Effector memory CD8-positive, alpha-beta T cell (primary cell): ENCODE data around the gene CTNND2.
"Not testable (repeated sequence)": the region's sequence is repeated elsewhere in the genome, so short reads cannot be mapped to it uniquely, and the experiment has no call there.

ENCODE experiments used
- ATAC-seq: fragments of 150-1000 bp; cut with Tn5 transposase; replicated peaks from 2 replicates; pipeline ENCODE4 v1.10.0; 2021; ENCODE audit warnings: mild to moderate bottlenecking, moderate library complexity
- DNase-seq, 3 experiments: peaks; one replicate each; pipeline ENCODE4 v3.0.0; 2021
- H3K27ac Mint-ChIP-seq, 2 donors: one replicate each; pipeline ENCODE4 v1.8.0; 2022; ENCODE audit warnings: mild to moderate bottlenecking in 2 of 2, mixed read lengths in 2 of 2, moderate library complexity in 2 of 2
- H3K27me3 Mint-ChIP-seq, 2 donors: one replicate each; pipeline ENCODE4 v1.8.0; 2022; ENCODE audit warnings: mixed read lengths in 2 of 2
- H3K36me3 Mint-ChIP-seq: one replicate; pipeline ENCODE4 v1.8.0; 2022; ENCODE audit warnings: mild to moderate bottlenecking, moderate library complexity, mixed read lengths; ENCODE audit not compliant: insufficient read depth
- H3K4me1 Mint-ChIP-seq, 2 donors: one replicate each; pipeline ENCODE4 v1.8.0; 2022; ENCODE audit warnings: low read depth in 2 of 2, mixed read lengths in 2 of 2
- H3K4me3 Mint-ChIP-seq, 2 donors: one replicate each; pipeline ENCODE4 v1.8.0; 2022; ENCODE audit warnings: mild to moderate bottlenecking in 2 of 2, mixed read lengths in 2 of 2, moderate library complexity in 2 of 2
- H3K9me3 Mint-ChIP-seq, 2 donors: one replicate each; pipeline ENCODE4 v1.8.0; 2022; ENCODE audit warnings: mixed read lengths in 2 of 2

Gene CTNND2

GRCh38 chr5:11363631-11364178 lies 540.5 kb downstream of the CTNND2 start:
- DNase-seq (no peak), ATAC-seq (no peak)
- Mint-ChIP-seq H3K36me3 (no peaks in the 10 kb centered on the region), H3K4me3 (no peak overlapping the region), H3K9me3 (peaks cover 0 to 10% of the 10 kb centered on the region in 2 donors), H3K4me1 (no peaks in the 10 kb centered on the region), H3K27me3 (no peaks in the 10 kb centered on the region), H3K27ac (no peak overlapping the region)

DNA sequence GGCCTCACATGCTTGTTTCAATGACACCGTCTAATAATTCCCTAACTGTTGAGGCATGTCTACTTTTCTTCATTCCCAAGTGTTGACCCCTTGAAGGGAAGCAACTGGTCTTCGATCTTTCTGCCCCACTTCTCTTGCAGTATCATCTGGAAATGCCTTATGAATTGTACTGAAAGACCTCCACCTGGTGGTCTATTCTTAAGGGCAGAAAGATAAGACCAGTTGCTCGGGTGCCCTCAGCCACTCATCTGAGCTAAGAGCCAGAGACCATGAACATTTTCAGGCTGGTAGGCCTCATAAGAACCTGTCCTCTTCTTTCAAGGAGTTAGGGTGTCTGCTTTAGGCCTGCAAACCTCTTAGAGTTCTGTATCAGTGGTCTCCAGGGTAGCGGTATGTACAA lies 542.5 kb downstream of the CTNND2 start:
- Mint-ChIP-seq H3K36me3 (no peaks in the 10 kb centered on the region), H3K27ac (no peak overlapping the region), H3K4me3 (no peak overlapping the region), H3K9me3 (peaks cover 0 to 6% of the 10 kb centered on the region in 2 donors), H3K4me1 (no peaks in the 10 kb centered on the region), H3K27me3 (no peaks in the 10 kb centered on the region)
- DNase-seq (no peak), ATAC-seq (no peak)

DNA sequence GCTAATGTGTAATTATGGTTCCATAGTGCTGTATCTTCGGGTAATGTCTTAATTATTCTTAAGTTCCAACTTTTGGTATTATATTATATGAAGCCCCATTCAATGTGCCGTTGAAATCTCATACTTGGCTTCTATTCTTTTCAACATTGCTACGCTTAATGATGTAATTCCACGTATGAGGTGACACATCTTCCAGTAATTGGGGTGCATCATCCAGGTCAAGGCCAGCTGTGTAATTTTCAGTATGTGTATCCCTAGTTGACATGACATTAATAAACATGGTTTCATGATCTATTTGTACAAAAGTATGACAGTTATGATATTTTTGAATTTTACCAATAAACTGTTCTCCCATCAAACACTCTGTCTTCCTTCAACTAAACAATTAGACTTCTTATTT lies 546.3 kb downstream of the CTNND2 start:
- no peaks in the 10 kb centered on the region for H3K4me1 Mint-ChIP-seq
- H3K27ac Mint-ChIP-seq, result no peak overlapping the region

GRCh38 chr5:11355491-11355890 lies 548.8 kb downstream of the CTNND2 start:
- DNase-seq (no peak), ATAC-seq (no peak)
- no peaks in the 10 kb centered on the region for H3K4me1 Mint-ChIP-seq
- no peaks in the 10 kb centered on the region for H3K27me3 Mint-ChIP-seq
- H3K9me3 Mint-ChIP-seq, result peaks cover 7 to 8% of the 10 kb centered on the region in 2 donors
- no peaks in the 10 kb centered on the region for H3K36me3 Mint-ChIP-seq
- H3K4me3 Mint-ChIP-seq, result no peak overlapping the region
- H3K27ac Mint-ChIP-seq, result no peak overlapping the region

More for the DNA sequence above, 546.3 kb downstream of the CTNND2 start:
- Mint-ChIP-seq H3K36me3 (no peaks in the 10 kb centered on the region), H3K4me3 (no peak overlapping the region), H3K9me3 (peaks cover 7 to 8% of the 10 kb centered on the region in 2 donors), H3K27me3 (no peaks in the 10 kb centered on the region)
- ATAC-seq (no peak), DNase-seq (no peak)

DNA sequence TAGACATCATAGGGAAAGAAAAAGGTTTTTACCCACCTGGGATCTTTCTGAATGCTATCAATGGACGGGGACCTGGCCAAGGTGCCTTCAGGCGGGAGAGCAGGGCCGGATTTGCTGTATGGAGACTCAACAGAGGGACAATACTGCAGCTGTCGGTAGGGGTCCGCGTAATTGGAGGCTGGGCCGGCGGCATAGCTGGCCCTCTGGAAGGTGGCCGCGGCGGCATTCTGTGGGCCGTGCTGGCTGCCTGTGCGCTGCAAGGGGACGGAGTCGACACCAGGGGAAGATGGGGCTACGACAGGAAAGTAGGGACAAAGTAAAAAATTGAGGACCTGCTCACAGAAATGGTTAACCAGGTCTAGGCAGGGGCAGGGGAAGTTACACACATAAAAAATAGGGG lies 557.9 kb downstream of the CTNND2 start:
- Mint-ChIP-seq H3K27ac (peak overlapping the region in 1 of 2 donors; percentile 29), H3K4me3 (no peak overlapping the region), H3K27me3 (no peaks in the 10 kb centered on the region), H3K9me3 (peaks cover 0 to 5% of the 10 kb centered on the region in 2 donors), H3K36me3 (no peaks in the 10 kb centered on the region), H3K4me1 (no peaks in the 10 kb centered on the region)
- ATAC-seq (no peak), DNase-seq (no peak)

DNA sequence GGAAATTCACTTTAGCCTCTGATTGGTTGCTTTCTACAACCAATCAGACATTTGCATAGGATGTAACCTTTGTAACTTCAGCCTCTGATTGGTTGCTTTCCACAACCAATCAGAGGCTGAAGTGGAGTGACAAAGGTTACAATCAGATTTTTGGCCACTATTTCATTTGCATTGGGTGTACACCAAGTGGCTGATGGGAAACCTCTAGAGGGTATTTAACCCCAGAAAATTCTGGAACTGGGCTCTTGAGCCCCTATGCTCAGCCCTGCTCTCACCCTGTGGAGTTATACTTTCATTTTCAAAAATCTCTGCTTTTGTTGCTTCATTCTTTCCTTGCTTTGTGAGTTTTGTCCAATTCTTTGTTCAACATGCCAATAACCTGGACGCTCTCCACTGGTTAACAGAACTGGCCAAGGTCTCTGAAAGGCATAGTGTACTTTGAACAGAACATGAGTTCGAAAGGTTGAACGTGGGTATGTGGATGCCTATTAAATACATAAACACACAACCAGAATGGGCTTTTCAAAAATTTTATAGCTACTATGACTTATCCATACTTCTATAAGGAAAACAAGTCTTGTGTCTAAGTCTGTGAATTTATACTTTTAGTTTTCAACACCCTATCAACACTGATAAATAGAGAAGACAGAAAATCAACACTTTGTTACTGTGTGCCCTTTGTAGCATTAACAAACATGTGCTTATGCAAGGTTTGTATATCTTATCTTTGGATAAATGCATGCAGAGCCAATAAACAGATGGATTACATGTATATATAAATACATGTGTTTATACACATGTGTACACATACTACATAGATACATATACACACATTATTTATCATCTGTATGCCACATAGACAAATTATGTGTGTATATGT lies 568.1 kb downstream of the CTNND2 start:
- no peak for ATAC-seq
- Mint-ChIP-seq H3K4me1 (no peaks in the 10 kb centered on the region), H3K36me3 (no peaks in the 10 kb centered on the region), H3K27me3 (no peaks in the 10 kb centered on the region), H3K9me3 (peaks cover 0 to 2% of the 10 kb centered on the region in 2 donors), H3K4me3 (no peak overlapping the region), H3K27ac (no peak overlapping the region)
- DNase-seq, result no peak

DNA sequence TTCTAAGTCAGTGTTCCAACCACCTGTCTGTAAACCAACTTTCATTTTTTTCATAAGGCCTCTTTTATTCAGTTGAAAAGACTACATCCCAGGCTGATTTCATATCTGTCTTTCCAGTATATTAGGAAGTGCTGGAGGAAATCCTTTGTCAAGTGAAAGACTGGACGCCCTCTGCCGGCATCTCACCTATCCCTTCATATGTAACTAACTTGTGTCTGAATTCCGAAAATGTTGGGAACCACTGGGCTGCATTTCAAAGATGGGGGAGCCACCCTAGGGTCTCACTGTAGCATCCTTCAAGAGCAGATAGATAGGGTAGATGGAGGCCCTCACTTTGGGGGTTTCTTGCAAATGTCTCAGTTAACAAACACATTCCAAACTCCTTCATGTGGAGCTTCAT lies 569.8 kb downstream of the CTNND2 start:
- Mint-ChIP-seq H3K27me3 (no peaks in the 10 kb centered on the region), H3K27ac (no peak overlapping the region), H3K36me3 (no peaks in the 10 kb centered on the region), H3K4me3 (no peak overlapping the region), H3K9me3 (peaks cover 0 to 2% of the 10 kb centered on the region in 2 donors), H3K4me1 (no peaks in the 10 kb centered on the region)
- DNase-seq (no peak), ATAC-seq (no peak)

DNA sequence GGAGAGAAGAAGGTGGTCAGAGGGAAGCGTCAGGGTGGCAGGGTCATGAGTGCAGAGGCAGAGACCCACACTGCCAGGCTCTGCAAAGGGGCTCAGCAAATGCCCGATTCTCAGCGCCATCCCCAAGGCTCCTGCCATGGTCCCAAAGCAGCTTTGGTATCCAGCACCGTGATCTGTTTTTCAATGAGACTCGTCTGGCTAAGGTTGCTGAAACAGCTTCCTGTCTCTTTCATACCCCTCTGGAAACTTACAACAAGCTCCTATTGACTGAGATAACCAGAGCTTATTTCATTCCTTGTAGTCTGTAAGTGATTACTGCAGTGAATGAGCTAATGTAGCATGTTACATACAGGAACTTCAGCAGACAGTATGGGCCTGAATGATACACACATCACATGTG lies 574.6 kb downstream of the CTNND2 start:
- H3K27ac Mint-ChIP-seq, result no peak overlapping the region

GRCh38 chr5:11324521-11325289 lies 579.5 kb downstream of the CTNND2 start:
- DNase-seq (no peak), ATAC-seq (no peak)
- no peak overlapping the region for H3K27ac Mint-ChIP-seq
- H3K4me1 Mint-ChIP-seq, result no peaks in the 10 kb centered on the region
- no peaks in the 10 kb centered on the region for H3K27me3 Mint-ChIP-seq
- H3K4me3 Mint-ChIP-seq, result no peak overlapping the region
- H3K9me3 Mint-ChIP-seq, result peaks cover 0 to 6% of the 10 kb centered on the region in 2 donors
- no peaks in the 10 kb centered on the region for H3K36me3 Mint-ChIP-seq

More for the DNA sequence above, 574.6 kb downstream of the CTNND2 start:
- H3K4me3 Mint-ChIP-seq, result no peak overlapping the region
- H3K9me3 Mint-ChIP-seq, result peaks cover 0 to 6% of the 10 kb centered on the region in 2 donors
- no peaks in the 10 kb centered on the region for H3K4me1 Mint-ChIP-seq
- ATAC-seq, result no peak
- DNase-seq, result no peak
- no peaks in the 10 kb centered on the region for H3K36me3 Mint-ChIP-seq
- no peaks in the 10 kb centered on the region for H3K27me3 Mint-ChIP-seq

- Mint-ChIP-seq H3K9me3 (peaks cover 0 to 6% of the 10 kb centered on the region in 2 donors), H3K4me3 (no peak overlapping the region), H3K4me1 (no peaks in the 10 kb centered on the region), H3K27ac (no peak overlapping the region), H3K27me3 (no peaks in the 10 kb centered on the region), H3K36me3 (no peaks in the 10 kb centered on the region)
- no peak for DNase-seq
- ATAC-seq, result no peak
Measured at GRCh38 chr5:11323761-11324160, 580.5 kb downstream of the CTNND2 start.

DNA sequence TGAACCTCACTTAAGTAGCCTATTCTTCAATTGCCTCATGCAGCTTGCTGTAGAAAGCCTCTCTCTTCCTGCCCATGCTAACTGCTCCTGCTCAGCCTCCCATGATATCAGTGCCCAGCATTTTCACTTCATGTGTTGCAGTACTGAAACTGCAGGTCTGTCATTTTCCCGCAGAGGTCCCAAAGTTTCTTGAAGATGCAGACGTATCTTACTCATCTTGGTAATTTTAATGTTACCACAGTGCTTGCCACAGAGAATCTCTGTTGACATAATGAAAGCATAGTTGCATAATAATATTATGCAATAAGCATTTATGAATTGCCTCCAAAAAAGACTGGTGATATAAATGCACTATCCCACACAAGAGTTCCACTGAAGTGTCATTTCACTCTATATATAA lies 582.1 kb downstream of the CTNND2 start:
- DNase-seq (no peak), ATAC-seq (no peak)
- peaks cover 7 to 10% of the 10 kb centered on the region in 2 donors for H3K9me3 Mint-ChIP-seq
- no peaks in the 10 kb centered on the region for H3K27me3 Mint-ChIP-seq
- no peak overlapping the region for H3K4me3 Mint-ChIP-seq
- H3K4me1 Mint-ChIP-seq, result no peaks in the 10 kb centered on the region
- H3K36me3 Mint-ChIP-seq, result no peaks in the 10 kb centered on the region
- no peak overlapping the region for H3K27ac Mint-ChIP-seq

- H3K36me3 Mint-ChIP-seq, result no peaks in the 10 kb centered on the region
- no peak overlapping the region for H3K27ac Mint-ChIP-seq
- H3K4me1 Mint-ChIP-seq, result no peaks in the 10 kb centered on the region
- H3K4me3 Mint-ChIP-seq, result no peak overlapping the region
- H3K9me3 Mint-ChIP-seq, result peaks cover 4 to 7% of the 10 kb centered on the region in 2 donors
- no peaks in the 10 kb centered on the region for H3K27me3 Mint-ChIP-seq
- DNase-seq (no peak), ATAC-seq (no peak)
Measured at GRCh38 chr5:11319836-11320580, 584.2 kb downstream of the CTNND2 start.

GRCh38 chr5:11313694-11314093 lies 590.6 kb downstream of the CTNND2 start:
- DNase-seq, H3K9me3 Mint-ChIP-seq, ATAC-seq, H3K4me1 Mint-ChIP-seq, H3K27ac Mint-ChIP-seq, H3K4me3 Mint-ChIP-seq, H3K36me3 Mint-ChIP-seq, H3K27me3 Mint-ChIP-seq: not testable (repeated sequence)
